T-helper 9 cell (primary cell): ENCODE measurements around the gene TNFRSF6B.

Experiments used
- DNase-seq: peaks from one replicate; pipeline ENCODE4 v3.0.0-alpha.2; 2020

Gene TNFRSF6B

GRCh38 chr20:63686492-63687321 is 9.7 kb upstream of the TNFRSF6B start:
- DNase-seq = no peak

- no peak for DNase-seq
Measured at GRCh38 chr20:63687419-63688178, 8.9 kb upstream of the TNFRSF6B start.

GRCh38 chr20:63688228-63689045 is 8.0 kb upstream of the TNFRSF6B start:
- no peak for DNase-seq

- DNase-seq = no peak
Measured at GRCh38 chr20:63689046-63690002, 7.1 kb upstream of the TNFRSF6B start.

GRCh38 chr20:63690003-63690897 is 6.2 kb upstream of the TNFRSF6B start:
- DNase-seq = no peak

GRCh38 chr20:63690898-63691710 is 5.3 kb upstream of the TNFRSF6B start:
- no peak for DNase-seq

- DNase-seq = no peak
Measured at GRCh38 chr20:63691711-63692435, 4.6 kb upstream of the TNFRSF6B start.

- no peak for DNase-seq
Measured at GRCh38 chr20:63692436-63693082, 3.9 kb upstream of the TNFRSF6B start.

GRCh38 chr20:63693083-63693732 is 3.2 kb upstream of the TNFRSF6B start:
- no peak for DNase-seq

GRCh38 chr20:63693733-63694583 is 2.5 kb upstream of the TNFRSF6B start:
- DNase-seq = no peak

- DNase-seq = no peak
Measured at GRCh38 chr20:63694584-63695423, 1.6 kb upstream of the TNFRSF6B start.

- DNase-seq = no peak
Measured at GRCh38 chr20:63695424-63696305, 787 bp upstream of the TNFRSF6B start.

GRCh38 chr20:63696306-63696627 is 185 bp upstream of the TNFRSF6B start:
- no peak for DNase-seq

- DNase-seq = no peak
Measured at GRCh38 chr20:63697357-63697867, 960 bp downstream of the TNFRSF6B start.
